Activated B cell treated with CpG ODN at 0.5 μM for 24 hours (primary cell): ENCODE data around the gene MBNL1. TPM values are rescaled to one million over a fixed set of nuclear protein-coding genes. Genes with fewer than 3 reads are reported as not detected.

ENCODE experiments used
- ATAC-seq: fragments of 200-7000 bp; cut with Tn5 transposase; one replicate; pipeline ENCODE4 v1.10.0; 2021; ENCODE audit warnings: low read depth, mild to moderate bottlenecking, moderate library complexity
- CTCF ChIA-PET: fragments of 350-600 bp; sonication (Branson Sonifier 250); formaldehyde crosslinking; loops from one replicate; lab custom pipeline; 2021; ENCODE audit warnings: antibody characterized with exemption; lab: Charles Lee
- POLR2A ChIA-PET: fragments of 350-600 bp; sonication (Branson Sonifier 250); formaldehyde crosslinking; loops from one replicate; lab custom pipeline; 2021; ENCODE audit warnings: antibody characterized with exemption; lab: Charles Lee
- DNase-seq: peaks from one replicate; pipeline ENCODE4 v3.0.0; 2022
- H3K27ac Mint-ChIP-seq: one replicate; pipeline ENCODE4 v1.8.0; 2020; ENCODE audit warnings: mixed read lengths
- H3K27me3 Mint-ChIP-seq: one replicate; pipeline ENCODE4 v1.8.0; 2021; ENCODE audit warnings: mixed read lengths
- H3K36me3 Mint-ChIP-seq: one replicate; pipeline ENCODE4 v1.8.0; 2021; ENCODE audit warnings: low read depth, mixed read lengths
- H3K4me1 Mint-ChIP-seq: one replicate; pipeline ENCODE4 v1.8.0; 2021; ENCODE audit warnings: mixed read lengths
- H3K4me3 Mint-ChIP-seq: one replicate; pipeline ENCODE4 v1.8.0; 2020; ENCODE audit warnings: mild to moderate bottlenecking, mixed read lengths
- H3K9me3 Mint-ChIP-seq: one replicate; pipeline ENCODE4 v1.8.0; 2020; ENCODE audit warnings: mixed read lengths
- CTCF ChIP-seq: fragments of 200-600 bp; IDR thresholded peaks from one replicate; pipeline ENCODE4 v1.8.0; 2022; ENCODE audit warnings: antibody characterized with exemption, mild to moderate bottlenecking
- intact Hi-C: fragments of 100-400 bp; cut with micrococcal nuclease; formaldehyde crosslinking; loops from one replicate; pipeline ENCODE4 v1.15.1; 2024
- total RNA-seq: library from RNA; stranded (reverse); gene quantifications from 2 replicates; pipeline ENCODE4 v1.2.3, GENCODE V29; 2022

MBNL1 gene
- total RNA-seq, 1 donor from 2014 or later = 561 TPM

- TF ChIP-seq CTCF = no peak
- Mint-ChIP-seq H3K4me1 (peaks cover 49% of the 10 kb centered on the region), H3K36me3 (no peaks in the 10 kb centered on the region), H3K27ac (no peak overlapping the region), H3K9me3 (no peaks in the 10 kb centered on the region), H3K4me3 (no peak overlapping the region), H3K27me3 (no peaks in the 10 kb centered on the region)
- DNase-seq (no peak), ATAC-seq (no peak)
- ChIA-PET CTCF (no interaction called here), POLR2A (interaction anchor here (2.0 kb wide), 1 partner anchor 17 kb away, joined by 9 read pairs; no protein-coding TSS in a partner anchor)
- intact Hi-C loops = no loop called here
Measured at GRCh38 chr3:152226176-152226575, 42.6 kb upstream of the MBNL1 start.

- H3K4me3 Mint-ChIP-seq = no peak overlapping the region
- no peak for TF ChIP-seq CTCF
- H3K36me3 Mint-ChIP-seq = no peaks in the 10 kb centered on the region
- ATAC-seq = no peak
- no peak for DNase-seq
- CTCF ChIA-PET = no interaction called here
- intact Hi-C loops = no loop called here
- H3K27ac Mint-ChIP-seq = no peak overlapping the region
- POLR2A ChIA-PET = no interaction called here
- H3K27me3 Mint-ChIP-seq = no peaks in the 10 kb centered on the region
- peaks cover 47% of the 10 kb centered on the region for H3K4me1 Mint-ChIP-seq
- no peaks in the 10 kb centered on the region for H3K9me3 Mint-ChIP-seq
Measured at GRCh38 chr3:152227027-152227426, 41.7 kb upstream of the MBNL1 start.

- ATAC-seq = no peak
- Mint-ChIP-seq H3K4me3 (no peak overlapping the region), H3K27me3 (no peaks in the 10 kb centered on the region), H3K27ac (no peak overlapping the region), H3K9me3 (no peaks in the 10 kb centered on the region), H3K4me1 (peaks cover 42% of the 10 kb centered on the region), H3K36me3 (no peaks in the 10 kb centered on the region)
- no peak for DNase-seq
- intact Hi-C loops = no loop called here
- ChIA-PET CTCF (no interaction called here), POLR2A (no interaction called here)
- no peak for TF ChIP-seq CTCF
Measured at GRCh38 chr3:152229692-152230091, 39.0 kb upstream of the MBNL1 start.

GRCh38 chr3:152230370-152230769, 38.4 kb upstream of the MBNL1 start:
- CTCF ChIA-PET = no interaction called here

GRCh38 chr3:152232001-152232400, 36.7 kb upstream of the MBNL1 start:
- no peaks in the 10 kb centered on the region for H3K27me3 Mint-ChIP-seq
- CTCF ChIA-PET = no interaction called here
- ATAC-seq (no peak), DNase-seq (no peak)
- POLR2A ChIA-PET = interaction anchor here (0.6 to 1.2 kb wide), 2 partner anchors 38 to 44 kb away, joined by 3 to 5 read pairs; no protein-coding TSS in a partner anchor
- no peaks in the 10 kb centered on the region for H3K36me3 Mint-ChIP-seq
- H3K9me3 Mint-ChIP-seq = no peaks in the 10 kb centered on the region
- peaks cover 46% of the 10 kb centered on the region for H3K4me1 Mint-ChIP-seq
- H3K4me3 Mint-ChIP-seq = no peak overlapping the region
- intact Hi-C loops = loop anchor here (1.0 kb wide), 1 partner anchor 8 kb away; no protein-coding TSS in a partner anchor
- H3K27ac Mint-ChIP-seq = no peak overlapping the region
- no peak for TF ChIP-seq CTCF

More at GRCh38 chr3:152230370-152230769, 38.4 kb upstream of the MBNL1 start:
- Mint-ChIP-seq H3K4me1 (peaks cover 41% of the 10 kb centered on the region), H3K9me3 (no peaks in the 10 kb centered on the region), H3K27me3 (no peaks in the 10 kb centered on the region), H3K4me3 (no peak overlapping the region), H3K36me3 (no peaks in the 10 kb centered on the region), H3K27ac (no peak overlapping the region)
- ATAC-seq (no peak), DNase-seq (no peak)
- intact Hi-C loops = no loop called here
- POLR2A ChIA-PET = interaction anchor here (1.1 kb wide), 1 partner anchor 38 kb away, joined by 3 read pairs; the partner anchor contains the start of gene MBNL1
- TF ChIP-seq CTCF = no peak
